Measurements from ENCODE around the gene SELENOS. TPM values are rescaled to one million over a fixed set of nuclear protein-coding genes. Genes with fewer than 3 reads are reported as not detected.

SELENOS gene
- total and polyA plus RNA-seq, 2 donors (not counting 3 experiments of a cell fraction or from before 2014, with no cell fraction given) = 70.4 to 101 TPM

GRCh38 chr15:101317336-101317872 is 40.1 kb upstream of the SELENOS start:
- no TSS peak for BruUV-seq (replicated peaks)
- ChIA-PET POLR2A (no interaction called here), CTCF (no interaction called here)
- Histone ChIP-seq H3K4me2 (ENCODE audit: insufficient read depth, low read length) (no peak overlapping the region), H3K27me3 (ENCODE audit: control insufficient read depth in 2 of 2, insufficient read depth in 2 of 2, low read length in 2 of 2) (no peaks in the 10 kb centered on the region), H3K9me3 (replicated peaks; ENCODE audit: control insufficient read depth, insufficient read depth, low read length) (no peaks in the 10 kb centered on the region), H3K9ac (replicated peaks; ENCODE audit: extremely low read depth, insufficient read depth, low read length) (no peak overlapping the region), H3K79me2 (ENCODE audit: control insufficient read depth, insufficient read depth, low read length) (no peaks in the 10 kb centered on the region), H3K4me1 (ENCODE audit: control insufficient read depth, extremely low read depth, insufficient read depth, low read length) (no peaks in the 10 kb centered on the region), H2AFZ (ENCODE audit: low read depth, low read length) (no peak overlapping the region), H3K9me1 (replicated peaks; ENCODE audit: control insufficient read depth, extremely low read depth, insufficient read depth, low read length) (no peaks in the 10 kb centered on the region), H3K27ac (ENCODE audit: insufficient read depth, low read depth, low read length) (no peak overlapping the region), H3K36me3 (ENCODE audit: control insufficient read depth in 2 of 2, extremely low read depth in 1 of 2, insufficient read depth in 2 of 2, low read length in 2 of 2) (no peaks in the 10 kb centered on the region), H3K4me3 (replicated peaks in 1 of 3; ENCODE audit: insufficient read depth in 1 of 3, low read depth in 1 of 3, low read length in 3 of 3) (no peak overlapping the region), H4K20me1 (replicated peaks; ENCODE audit: control insufficient read depth, extremely low read depth, insufficient read depth, low read length) (no peaks in the 10 kb centered on the region)
- TF ChIP-seq MYC (IDR thresholded peaks at IDR 0.05; ENCODE audit: low read depth, low read length) = no peak
- no peak for TF ChIP-seq GATA2 (IDR thresholded peaks at IDR 0.05; ENCODE audit: insufficient read depth, insufficient read length, low read depth, low read length)
- TF ChIP-seq, protein P1, sequence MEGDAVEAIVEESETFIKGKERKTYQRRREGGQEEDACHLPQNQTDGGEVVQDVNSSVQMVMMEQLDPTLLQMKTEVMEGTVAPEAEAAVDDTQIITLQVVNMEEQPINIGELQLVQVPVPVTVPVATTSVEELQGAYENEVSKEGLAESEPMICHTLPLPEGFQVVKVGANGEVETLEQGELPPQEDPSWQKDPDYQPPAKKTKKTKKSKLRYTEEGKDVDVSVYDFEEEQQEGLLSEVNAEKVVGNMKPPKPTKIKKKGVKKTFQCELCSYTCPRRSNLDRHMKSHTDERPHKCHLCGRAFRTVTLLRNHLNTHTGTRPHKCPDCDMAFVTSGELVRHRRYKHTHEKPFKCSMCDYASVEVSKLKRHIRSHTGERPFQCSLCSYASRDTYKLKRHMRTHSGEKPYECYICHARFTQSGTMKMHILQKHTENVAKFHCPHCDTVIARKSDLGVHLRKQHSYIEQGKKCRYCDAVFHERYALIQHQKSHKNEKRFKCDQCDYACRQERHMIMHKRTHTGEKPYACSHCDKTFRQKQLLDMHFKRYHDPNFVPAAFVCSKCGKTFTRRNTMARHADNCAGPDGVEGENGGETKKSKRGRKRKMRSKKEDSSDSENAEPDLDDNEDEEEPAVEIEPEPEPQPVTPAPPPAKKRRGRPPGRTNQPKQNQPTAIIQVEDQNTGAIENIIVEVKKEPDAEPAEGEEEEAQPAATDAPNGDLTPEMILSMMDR (IDR thresholded peaks at IDR 0.05; ENCODE audit: extremely low read depth in 1 of 2, insufficient read depth in 1 of 2, low read depth in 1 of 2, low read length in 2 of 2) = no peak
- no peak for TF ChIP-seq EZH2 (IDR thresholded peaks at IDR 0.05; ENCODE audit: borderline replicate concordance, low read depth, low read length, severe bottlenecking)
- no peak for TF ChIP-seq FOS (IDR thresholded peaks at IDR 0.05; ENCODE audit: borderline replicate concordance, insufficient read depth, low read length)
- no peak for TF ChIP-seq JUN (IDR thresholded peaks at IDR 0.05; ENCODE audit: borderline replicate concordance, insufficient read depth, insufficient read length, low read depth)
- no peak for TF ChIP-seq POLR2AphosphoS5 (IDR thresholded peaks at IDR 0.05; ENCODE audit: insufficient read depth, low read depth, low read length)
- no peak for TF ChIP-seq POLR2A (IDR thresholded peaks at IDR 0.05; ENCODE audit: low read depth, low read length)
- no peak for TF ChIP-seq MAX (IDR thresholded peaks at IDR 0.05; ENCODE audit: insufficient read depth, insufficient read length)
- FAIRE-seq (no peak), DNase-seq (ENCODE audit: low read depth, low spot score) (no peak)
- intact Hi-C loops (cut with micrococcal nuclease) (no loop called here), dilution Hi-C loops (cut with MboI; ENCODE audit: extremely low pct_ligation_motif_present, low sequenced_read_pairs) (no loop called here)
